ENCODE data around the gene RXFP2.

DNA sequence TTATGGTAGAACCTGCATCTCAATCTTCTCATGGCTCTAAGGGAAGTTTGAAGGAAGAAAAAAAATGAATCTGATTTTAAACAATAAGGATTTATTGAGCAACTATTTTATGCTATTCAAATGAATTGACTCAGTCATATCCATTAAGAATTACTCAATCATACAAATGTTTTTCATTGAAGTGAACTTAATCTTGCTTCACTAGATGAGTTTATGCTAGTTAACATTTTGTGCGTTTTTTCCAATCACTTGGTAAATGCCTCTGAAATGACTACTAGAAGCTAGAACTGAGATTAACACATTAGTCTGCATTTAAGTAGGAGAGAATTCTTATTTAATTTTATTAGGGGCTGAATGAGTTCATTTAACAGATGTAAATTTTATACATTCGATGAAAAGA, 25.2 kb downstream of the RXFP2 start:
- TF ChIP-seq, protein P1, sequence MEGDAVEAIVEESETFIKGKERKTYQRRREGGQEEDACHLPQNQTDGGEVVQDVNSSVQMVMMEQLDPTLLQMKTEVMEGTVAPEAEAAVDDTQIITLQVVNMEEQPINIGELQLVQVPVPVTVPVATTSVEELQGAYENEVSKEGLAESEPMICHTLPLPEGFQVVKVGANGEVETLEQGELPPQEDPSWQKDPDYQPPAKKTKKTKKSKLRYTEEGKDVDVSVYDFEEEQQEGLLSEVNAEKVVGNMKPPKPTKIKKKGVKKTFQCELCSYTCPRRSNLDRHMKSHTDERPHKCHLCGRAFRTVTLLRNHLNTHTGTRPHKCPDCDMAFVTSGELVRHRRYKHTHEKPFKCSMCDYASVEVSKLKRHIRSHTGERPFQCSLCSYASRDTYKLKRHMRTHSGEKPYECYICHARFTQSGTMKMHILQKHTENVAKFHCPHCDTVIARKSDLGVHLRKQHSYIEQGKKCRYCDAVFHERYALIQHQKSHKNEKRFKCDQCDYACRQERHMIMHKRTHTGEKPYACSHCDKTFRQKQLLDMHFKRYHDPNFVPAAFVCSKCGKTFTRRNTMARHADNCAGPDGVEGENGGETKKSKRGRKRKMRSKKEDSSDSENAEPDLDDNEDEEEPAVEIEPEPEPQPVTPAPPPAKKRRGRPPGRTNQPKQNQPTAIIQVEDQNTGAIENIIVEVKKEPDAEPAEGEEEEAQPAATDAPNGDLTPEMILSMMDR (IDR thresholded peaks at IDR 0.05) = no peak
- no peak for TF ChIP-seq POLR2A (IDR thresholded peaks at IDR 0.05)
